HG03432 (cell line): ENCODE results near the gene JAK1.
A peak's percentile ranks its signal among the peaks of the same experiment; 100 is the strongest.
"Not testable (repeated sequence)": the region's sequence is repeated elsewhere in the genome, so short reads cannot be mapped to it uniquely, and the experiment has no call there.

Experiments used
- ATAC-seq: cut with Tn5 transposase; IDR thresholded peaks from one replicate; pipeline ENCODE4 v1.9.1; 2021; ENCODE audit warnings: mild to moderate bottlenecking, moderate library complexity; ENCODE audit not compliant: unreplicated experiment

The JAK1 gene

DNA sequence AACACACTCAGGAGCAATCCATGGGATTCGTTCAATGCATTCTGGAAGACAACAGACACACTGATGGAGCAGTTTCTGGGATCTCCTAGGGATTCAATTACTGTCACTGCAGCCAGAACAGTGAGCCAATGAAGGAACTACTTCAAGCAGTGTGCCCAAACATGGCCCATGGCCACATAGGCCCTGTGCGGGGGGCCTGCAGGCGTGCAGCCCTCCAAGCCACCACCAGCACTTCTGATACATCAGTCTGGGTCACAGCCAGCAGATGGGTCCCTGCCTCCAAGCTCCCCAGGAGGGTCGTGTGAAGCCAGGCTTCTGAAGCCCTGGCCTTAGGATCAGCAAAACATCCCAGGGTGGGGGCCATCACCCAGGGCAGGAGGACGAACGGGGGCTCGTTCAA is 122.2 kb downstream of the JAK1 start:
- no peak for ATAC-seq

DNA sequence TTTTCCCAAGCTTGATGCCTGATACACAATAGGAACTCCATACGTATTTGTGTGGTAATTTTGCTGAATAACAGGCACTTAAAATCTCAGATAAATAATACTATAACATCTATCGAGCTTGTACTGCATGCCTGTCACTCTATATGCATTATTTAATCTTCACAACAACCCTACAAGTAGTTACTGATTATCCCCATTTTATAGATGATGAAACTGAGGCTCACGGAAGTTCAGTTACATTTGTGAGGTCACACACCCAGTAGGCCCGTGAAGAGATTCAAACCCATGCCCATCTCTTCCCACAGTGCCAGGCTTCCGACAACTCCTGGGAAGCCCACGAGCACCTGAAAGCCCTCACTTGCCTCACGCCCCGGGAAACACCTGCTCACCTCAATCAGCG is 122.7 kb downstream of the JAK1 start:
- no peak for ATAC-seq

- ATAC-seq: no peak
Observed at GRCh38 chr1:64842224-64842623, 124.1 kb downstream of the JAK1 start.

GRCh38 chr1:64841330-64842065 is 124.9 kb downstream of the JAK1 start:
- ATAC-seq: no peak

DNA sequence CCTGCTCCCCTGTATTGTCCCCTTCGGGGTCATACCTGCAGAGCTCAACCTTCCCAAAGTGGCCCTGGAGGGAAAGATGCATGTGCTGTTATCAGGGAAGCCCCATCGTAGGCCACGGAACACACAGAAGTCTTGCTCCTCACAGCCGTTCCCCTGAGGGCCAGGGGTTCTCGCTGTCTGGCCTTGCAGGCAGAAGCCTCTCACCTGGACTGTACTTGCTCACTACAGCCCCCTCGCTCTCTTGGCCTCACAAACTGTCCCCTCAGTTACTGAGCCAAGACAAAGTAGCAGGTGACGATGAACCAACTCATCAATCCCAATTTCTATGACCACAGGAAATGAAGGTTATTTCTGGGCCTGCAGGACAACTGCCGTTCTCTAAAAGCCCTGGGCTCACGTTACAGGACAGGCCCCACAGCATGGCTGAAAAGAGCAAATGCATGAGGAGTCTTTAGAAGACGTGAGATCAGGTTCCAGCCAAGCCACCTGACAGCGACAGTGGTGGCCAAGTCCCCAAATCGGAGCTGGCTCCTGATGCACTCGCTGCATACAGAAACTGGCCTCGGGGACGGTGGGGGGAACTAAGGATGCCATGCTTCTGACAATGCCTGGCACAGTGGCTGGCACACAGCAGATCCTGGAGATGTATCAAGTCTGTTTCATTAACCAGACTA is 126.5 kb downstream of the JAK1 start:
- no peak for ATAC-seq

DNA sequence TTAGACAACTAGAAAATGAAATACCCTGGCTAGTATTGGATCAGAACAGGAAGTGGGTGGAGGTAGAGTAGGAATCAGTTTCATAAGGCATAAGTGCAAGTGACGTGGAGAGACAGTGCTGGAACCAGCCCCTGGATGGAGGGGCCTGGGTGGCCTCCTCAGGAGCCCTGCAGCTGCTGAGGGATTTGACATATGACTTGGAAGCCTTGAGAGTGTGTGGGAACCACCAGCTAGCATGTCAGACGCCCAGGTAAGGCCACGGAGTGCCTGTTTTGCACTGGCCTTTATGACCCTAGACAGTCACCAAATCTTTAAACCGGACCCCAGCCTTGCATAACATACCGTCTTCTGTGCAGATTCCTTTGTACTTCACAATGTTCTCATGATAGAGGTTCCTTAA is 127.1 kb downstream of the JAK1 start:
- no peak for ATAC-seq

- ATAC-seq: no peak
Observed at GRCh38 chr1:64838486-64838885, 127.9 kb downstream of the JAK1 start.

GRCh38 chr1:64836802-64837201 is 129.5 kb downstream of the JAK1 start:
- ATAC-seq: no peak

DNA sequence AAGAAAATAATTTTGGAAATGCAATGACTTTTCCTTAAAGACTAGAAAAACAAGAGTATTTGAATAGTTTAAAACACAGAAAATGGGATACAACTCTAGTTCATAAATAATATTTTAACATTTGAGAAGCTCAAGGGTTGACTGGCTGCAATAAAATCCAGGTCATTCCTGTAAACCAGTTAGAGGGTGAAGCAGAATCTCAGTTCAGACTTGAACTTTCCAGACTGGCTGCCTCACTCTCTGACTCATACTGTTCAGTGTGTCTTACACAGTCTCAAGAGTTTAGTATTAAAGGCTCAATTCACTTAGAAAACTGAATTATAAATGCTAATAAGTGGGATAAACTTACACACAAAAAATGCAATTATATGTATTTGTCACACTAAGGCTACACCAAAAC is 131.6 kb downstream of the JAK1 start:
- no peak for ATAC-seq

DNA sequence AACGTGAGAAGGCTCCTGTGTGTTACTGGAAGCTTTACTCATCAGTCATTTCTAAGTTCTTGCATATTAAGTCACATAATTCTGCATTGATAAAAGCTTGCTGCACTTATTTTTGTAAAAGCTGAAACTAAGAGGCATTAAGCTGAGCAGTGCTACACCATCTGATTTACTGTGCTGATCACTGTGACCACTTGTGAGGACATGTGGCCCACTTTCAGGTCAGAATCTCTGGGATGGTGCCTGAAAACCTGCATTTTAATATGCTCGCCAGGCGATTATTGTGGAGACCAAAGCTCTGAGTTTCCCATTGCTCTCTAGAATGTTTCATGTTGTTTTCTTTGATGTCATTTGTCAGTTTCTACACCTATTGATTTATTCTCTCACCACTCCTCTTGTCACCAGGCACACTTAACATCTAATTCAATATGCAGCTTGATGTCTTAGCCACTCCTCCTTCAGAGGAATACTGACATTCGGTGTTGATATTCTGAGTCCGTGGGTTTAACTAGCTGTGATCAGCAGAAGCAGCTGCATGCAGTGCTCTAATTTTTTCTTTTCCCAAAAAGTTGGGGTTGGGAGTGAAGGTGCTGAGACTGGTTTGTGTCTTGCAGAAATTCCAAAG is 136.2 kb downstream of the JAK1 start:
- no peak for ATAC-seq

- ATAC-seq: no peak
Observed at GRCh38 chr1:64829411-64830029, 136.8 kb downstream of the JAK1 start.

DNA sequence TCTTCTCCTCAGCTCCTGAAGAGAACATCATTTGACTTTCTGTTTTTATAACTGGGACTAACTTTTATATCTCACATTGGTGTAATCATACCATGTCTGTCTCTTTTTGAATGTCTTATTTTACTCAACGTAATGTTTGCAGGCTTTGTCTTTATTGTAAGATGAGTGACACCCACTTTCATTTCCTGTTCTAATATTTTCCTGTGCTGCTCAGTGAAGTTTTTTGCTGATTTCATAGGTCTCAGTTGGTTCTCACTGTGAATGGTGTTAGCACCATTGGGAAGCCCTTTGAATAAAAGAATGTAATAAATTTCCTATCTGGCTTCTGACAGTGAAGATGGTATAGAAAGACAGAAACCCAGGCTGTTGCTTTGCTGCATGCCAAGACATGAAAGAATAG is 137.5 kb downstream of the JAK1 start:
- ATAC-seq: peak; percentile 38

GRCh38 chr1:64826991-64827390 is 139.4 kb downstream of the JAK1 start:
- no peak for ATAC-seq

GRCh38 chr1:64823691-64824476 is 142.5 kb downstream of the JAK1 start:
- peak; percentile 79 for ATAC-seq

DNA sequence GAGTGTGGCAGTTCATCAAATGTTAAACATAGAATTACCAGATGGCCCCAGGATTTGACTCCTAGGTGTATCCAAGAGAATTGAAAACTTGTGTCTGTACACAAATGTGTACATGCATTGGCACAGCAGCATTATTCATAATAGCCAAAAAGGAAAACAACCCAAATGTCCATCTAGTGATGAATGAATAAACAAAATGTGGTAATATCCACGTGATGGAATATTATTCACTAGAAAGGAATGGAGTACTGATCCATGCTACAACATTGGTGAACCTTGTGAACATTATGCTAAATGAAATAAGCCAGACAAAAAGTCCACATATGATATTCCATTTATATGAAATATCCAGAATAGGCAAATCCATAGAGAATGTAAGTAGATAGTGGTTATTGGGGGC is 143.7 kb downstream of the JAK1 start:
- ATAC-seq: no peak

DNA sequence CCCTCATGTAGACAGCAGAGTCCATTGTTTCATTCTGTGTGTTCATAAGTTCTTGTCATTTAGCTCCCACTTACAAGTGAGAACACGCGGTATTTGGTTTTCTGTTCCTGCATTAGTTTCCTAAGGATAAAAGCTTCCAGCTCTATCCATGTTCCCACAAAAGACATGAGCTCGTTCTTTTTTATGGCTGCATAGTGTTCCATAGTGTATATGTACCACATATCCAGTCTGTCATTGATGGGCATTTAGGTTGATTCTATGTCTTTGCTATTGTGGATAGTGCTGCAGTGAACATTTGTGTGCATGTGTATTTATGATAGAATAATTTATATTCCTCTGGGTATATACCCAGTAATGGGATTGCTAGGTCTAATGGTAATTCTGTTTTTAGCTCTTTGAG is 145.8 kb downstream of the JAK1 start:
- ATAC-seq: not testable (repeated sequence)

- not testable (repeated sequence) for ATAC-seq
Observed at GRCh38 chr1:64817364-64817763, 149.0 kb downstream of the JAK1 start.

- no peak for ATAC-seq
Observed at GRCh38 chr1:64814427-64814826, 151.9 kb downstream of the JAK1 start.

DNA sequence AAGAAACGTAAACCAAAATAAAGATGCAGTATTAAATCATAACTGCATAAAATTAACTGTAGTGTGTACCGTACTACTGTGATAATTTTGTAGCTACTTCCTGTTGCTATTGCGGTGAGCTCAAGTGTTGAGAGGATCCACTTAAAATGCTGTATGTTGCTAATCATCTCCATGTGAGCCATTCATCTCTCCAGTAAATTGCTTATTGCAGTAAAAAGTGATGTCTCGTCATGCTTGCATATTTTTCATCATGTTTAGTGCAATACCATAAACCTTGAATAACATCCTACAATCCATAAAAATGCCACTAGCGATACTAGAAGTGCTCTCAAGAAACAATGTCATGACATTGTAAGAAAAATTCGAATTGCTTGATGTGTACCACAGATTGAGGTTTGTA is 155.2 kb downstream of the JAK1 start:
- no peak for ATAC-seq

GRCh38 chr1:64810001-64810400 is 156.3 kb downstream of the JAK1 start:
- ATAC-seq: no peak

DNA sequence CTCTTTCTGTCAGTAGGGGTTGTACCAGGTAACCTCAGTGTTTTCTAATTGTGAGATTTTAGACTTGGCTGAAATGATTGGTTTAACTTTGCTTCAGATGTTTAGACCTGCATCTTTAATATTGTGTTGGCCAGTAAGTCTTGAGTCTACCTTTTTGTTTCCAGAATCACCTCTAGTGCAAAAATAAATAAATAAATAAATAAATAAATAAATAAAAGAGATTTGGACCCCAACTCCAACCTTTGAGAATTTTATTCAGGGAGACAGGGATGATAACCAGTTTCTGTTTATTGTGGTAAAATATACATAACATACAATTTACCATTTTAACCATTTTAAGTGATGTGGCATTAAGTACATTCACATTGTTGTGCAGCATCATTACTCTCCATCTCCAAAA is 157.0 kb downstream of the JAK1 start:
- ATAC-seq: no peak
